ENCODE results near the gene ZNF213.

DNA sequence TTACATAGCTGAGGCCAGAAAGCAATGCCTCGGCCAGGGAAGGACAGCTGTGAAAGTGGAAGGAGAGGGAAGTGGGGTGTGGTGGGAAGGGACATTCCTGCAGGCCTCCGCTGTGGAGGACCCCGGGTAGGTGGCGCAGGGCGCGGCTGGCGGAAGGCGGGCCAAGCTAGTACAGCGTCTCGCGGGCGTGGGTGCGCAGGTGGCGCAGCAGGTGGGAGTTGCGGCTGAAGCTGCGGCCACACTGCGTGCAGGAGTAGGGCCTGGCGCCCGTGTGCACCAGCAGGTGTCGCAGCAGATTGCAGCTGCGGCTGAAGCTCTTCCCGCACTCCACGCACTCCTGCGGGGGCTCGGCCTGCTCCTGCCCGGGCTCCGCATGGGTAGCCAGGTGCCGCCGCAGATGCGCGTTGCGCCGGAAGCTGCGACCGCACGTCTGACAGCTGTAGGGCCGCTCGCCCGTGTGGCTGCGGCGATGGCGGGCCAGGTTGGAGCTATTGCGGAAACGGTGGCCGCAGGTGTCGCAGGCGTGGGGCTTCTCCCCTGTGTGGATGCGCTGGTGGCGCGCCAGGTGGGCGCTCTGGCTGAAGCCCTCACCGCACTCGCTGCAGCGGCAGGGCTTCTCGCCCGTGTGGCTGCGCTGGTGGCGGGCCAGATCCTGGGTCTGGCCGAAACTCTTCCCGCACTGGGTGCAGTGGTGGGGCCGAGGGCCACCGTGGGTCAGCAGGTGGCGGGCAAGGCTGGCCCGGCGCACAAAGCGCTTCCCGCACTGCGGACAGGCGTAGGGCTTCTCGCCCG lies 45.7 kb upstream of the ZNF213 start:
- TF ChIP-seq ELF4 (IDR thresholded peaks at IDR 0.05) (no peak), HDGF (IDR thresholded peaks at IDR 0.05; ENCODE audit: borderline replicate concordance) (no peak), TARDBP (IDR thresholded peaks at IDR 0.05) (no peak), BHLHE40 (IDR thresholded peaks at IDR 0.05; ENCODE audit: borderline replicate concordance) (no peak), FOXM1 (IDR thresholded peaks at IDR 0.05; ENCODE audit: borderline replicate concordance) (no peak)
- TF ChIP-seq, protein P1, sequence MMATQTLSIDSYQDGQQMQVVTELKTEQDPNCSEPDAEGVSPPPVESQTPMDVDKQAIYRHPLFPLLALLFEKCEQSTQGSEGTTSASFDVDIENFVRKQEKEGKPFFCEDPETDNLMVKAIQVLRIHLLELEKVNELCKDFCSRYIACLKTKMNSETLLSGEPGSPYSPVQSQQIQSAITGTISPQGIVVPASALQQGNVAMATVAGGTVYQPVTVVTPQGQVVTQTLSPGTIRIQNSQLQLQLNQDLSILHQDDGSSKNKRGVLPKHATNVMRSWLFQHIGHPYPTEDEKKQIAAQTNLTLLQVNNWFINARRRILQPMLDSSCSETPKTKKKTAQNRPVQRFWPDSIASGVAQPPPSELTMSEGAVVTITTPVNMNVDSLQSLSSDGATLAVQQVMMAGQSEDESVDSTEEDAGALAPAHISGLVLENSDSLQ (IDR thresholded peaks at IDR 0.05), result no peak

Measured in HEK293T (cell line).